ENCODE measurements around the gene SOCS1. TPM values are rescaled to one million over a fixed set of nuclear protein-coding genes. Genes with fewer than 3 reads are reported as not detected.

Gene SOCS1
- total and polyA plus RNA-seq, 2 of the 8 experiments (the other 6 are each of a cell fraction or from before 2014, with no cell fraction given) = 21.0 to 48.9 TPM

DNA sequence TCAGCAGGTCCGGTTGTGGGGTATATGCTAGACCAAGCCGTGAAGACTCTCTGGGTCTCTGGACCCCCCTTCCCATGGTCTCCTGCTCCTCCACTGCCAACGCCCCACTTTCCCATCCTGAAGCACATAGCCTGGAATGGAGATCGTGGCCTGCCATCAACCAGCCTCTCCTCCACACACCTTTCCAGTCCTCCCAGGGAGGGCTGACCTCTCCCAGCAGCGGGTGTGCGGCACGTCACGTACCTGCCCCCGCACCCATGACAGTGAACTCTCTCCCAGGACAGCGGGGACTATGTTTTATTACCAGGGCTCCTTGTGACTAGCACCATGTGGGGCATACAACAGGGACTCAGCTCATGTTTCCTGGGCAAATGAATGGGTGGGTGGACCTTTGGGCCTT lies 15.6 kb upstream of the SOCS1 start:
- Histone ChIP-seq H3K4me1 (replicated peaks in 1 of 4; ENCODE audit: control insufficient read depth in 3 of 4, insufficient read depth in 4 of 4, low read length in 3 of 4) (peaks cover 0 to 5% (median 0%) of the 10 kb centered on the region in 4 experiments; a peak in 2 of 7 replicates), H2BK15ac (ENCODE audit: low read length) (no peak overlapping the region), H4K91ac (replicated peaks; ENCODE audit: insufficient read length, low read length) (no peak overlapping the region), H3K27ac (ENCODE audit: low read depth, low read length) (no peak overlapping the region), H3K23ac (ENCODE audit: insufficient read length) (no peak overlapping the region), H3K79me1 (ENCODE audit: low read depth, low read length) (no peaks in the 10 kb centered on the region), H3K23me2 (ENCODE audit: low read depth, low read length) (no peaks in the 10 kb centered on the region; the same call in 1 of the 2 replicates), H4K20me1 (replicated peaks in 1 of 2; ENCODE audit: control insufficient read depth in 1 of 2, insufficient read depth in 2 of 2, low read length in 2 of 2) (no peaks in the 10 kb centered on the region), H2BK120ac (replicated peaks; ENCODE audit: low read depth, low read length) (no peak overlapping the region), H3K9me3 (ENCODE audit: insufficient read depth in 2 of 2, low read depth in 1 of 2, low read length in 1 of 2) (no peaks in the 10 kb centered on the region), H3K4ac (replicated peaks; ENCODE audit: insufficient read length, low read depth, low read length) (no peak overlapping the region), H3K56ac (replicated peaks; ENCODE audit: insufficient read length, low read depth, low read length) (no peak overlapping the region), H4K8ac (ENCODE audit: extremely low read depth, insufficient read depth, low read length) (no peak overlapping the region), H3K4me3 (ENCODE audit: extremely low read depth in 1 of 4, insufficient read depth in 2 of 4, low read depth in 3 of 4, low read length in 4 of 4) (no peak overlapping the region), H3K4me2 (ENCODE audit: insufficient read depth in 1 of 2, low read depth in 2 of 2, low read length in 2 of 2) (no peak overlapping the region), H2AFZ (ENCODE audit: low read length) (no peak overlapping the region), H2BK12ac (ENCODE audit: low read depth, low read length) (0 out of 2 replicates have a peak overlapping the region, but pooled peaks have one; percentile 39), H2BK20ac (ENCODE audit: low read length) (no peak overlapping the region), H2BK5ac (ENCODE audit: low read depth, low read length) (no peak overlapping the region), H3K9ac (replicated peaks in 1 of 4; ENCODE audit: extremely low read depth in 1 of 4, low read depth in 3 of 4, low read length in 3 of 4) (no peak overlapping the region), H3K79me2 (ENCODE audit: control insufficient read depth in 1 of 2, insufficient read depth in 2 of 2, low read length in 2 of 2) (no peaks in the 10 kb centered on the region), H2AK5ac (ENCODE audit: low read depth, low read length) (no peak overlapping the region), H3K36me3 (ENCODE audit: control insufficient read depth in 2 of 4, insufficient read depth in 4 of 4, low read length in 3 of 4) (no peaks in the 10 kb centered on the region), H4K5ac (ENCODE audit: insufficient read length, low read depth, low read length) (no peak overlapping the region), H3K18ac (ENCODE audit: extremely low read depth, low read length) (no peak overlapping the region), H3K27me3 (replicated peaks in 1 of 4; ENCODE audit: control insufficient read depth in 3 of 4, extremely low read depth in 1 of 4, insufficient read depth in 3 of 4, low read length in 3 of 4) (no peaks in the 10 kb centered on the region), H3K14ac (ENCODE audit: insufficient read length) (no peak overlapping the region)
- POLR2A ChIA-PET (ENCODE audit: partially characterized antibody) = interaction anchor here (1.2 kb wide), 1 partner anchor 37 kb away, joined by 3 read pairs; no protein-coding TSS in a partner anchor
- FAIRE-seq = no peak
- 95% methylated on average over 10 of the region's 10 CpGs; no CpG with 5 or more reads in 1 of the 2 experiments for WGBS, 2 experiments (ENCODE audit: extremely low coverage in 1 of 2, insufficient coverage in 1 of 2, insufficient read length in 1 of 2, insufficient replicate concordance in 2 of 2, low coverage in 1 of 2, low lambda C conversion rate in 2 of 2, missing lambda C conversion rate in 1 of 2)
- TF ChIP-seq FOSL1 (IDR thresholded peaks at IDR 0.05; ENCODE audit: insufficient read depth, low read depth, low read length) = no peak
- no peak for TF ChIP-seq SRF (IDR thresholded peaks at IDR 0.05; ENCODE audit: low read depth, low read length)
- TF ChIP-seq YY1 (IDR thresholded peaks at IDR 0.05; ENCODE audit: low read depth, low read length) = no peak
- no peak for TF ChIP-seq GABPA (IDR thresholded peaks at IDR 0.05; ENCODE audit: borderline replicate concordance, insufficient read depth, low read length)
- no peak for TF ChIP-seq TBP (IDR thresholded peaks at IDR 0.05; ENCODE audit: low read depth, low read length)
- TF ChIP-seq BACH1 (IDR thresholded peaks at IDR 0.05; ENCODE audit: low read length) = no peak
- TF ChIP-seq SIRT6 (IDR thresholded peaks at IDR 0.05; ENCODE audit: low read length) = no peak
- TF ChIP-seq GTF2F1 (IDR thresholded peaks at IDR 0.05; ENCODE audit: borderline replicate concordance, low read depth, low read length) = no peak
- no peak for TF ChIP-seq HDAC6 (IDR thresholded peaks at IDR 0.05; ENCODE audit: low read depth, low read length)
- no peak for TF ChIP-seq CHD1 (IDR thresholded peaks at IDR 0.05; ENCODE audit: low read depth, low read length)
- TF ChIP-seq PHF8 (conservative IDR thresholded peaks at IDR 0.05; ENCODE audit: low read depth, low read length) = no peak
- TF ChIP-seq EGR1 (IDR thresholded peaks at IDR 0.05; ENCODE audit: borderline replicate concordance, low read depth, low read length) = no peak
- no peak for TF ChIP-seq BCL11A (IDR thresholded peaks at IDR 0.05; ENCODE audit: low read depth in 2 of 2, low read length in 2 of 2)
- CTCF ChIA-PET (ENCODE audit: partially characterized antibody) = interaction anchor here (0.6 to 8.1 kb wide), 6 partner anchors 14 to 836 kb away, joined by 3 to 79 read pairs (median 4); partner anchors contain the start of gene SOCS1
- DNase-seq (ENCODE audit: low read depth in 1 of 2, low spot score in 2 of 2) = no peak

Data from H1 (cell line).